GM21529 (cell line): Measurements from ENCODE around the gene NDUFS1.
"Not testable (repeated sequence)": the region's sequence is repeated elsewhere in the genome, so short reads cannot be mapped to it uniquely, and the experiment has no call there.

ENCODE experiments used
- ATAC-seq: cut with Tn5 transposase; IDR thresholded peaks from one replicate; pipeline ENCODE4 v1.9.1; 2021; ENCODE audit not compliant: unreplicated experiment

The NDUFS1 gene

GRCh38 chr2:206105541-206105940 lies 53.7 kb downstream of the NDUFS1 start:
- no peak for ATAC-seq

- no peak for ATAC-seq
These were observed 54.2 kb downstream of the NDUFS1 start for GRCh38 chr2:206105038-206105437.

GRCh38 chr2:206098872-206099271 lies 60.4 kb downstream of the NDUFS1 start:
- ATAC-seq, result not testable (repeated sequence)

GRCh38 chr2:206098471-206098870 lies 60.8 kb downstream of the NDUFS1 start:
- ATAC-seq, result no peak

- no peak for ATAC-seq
These were observed 62.4 kb downstream of the NDUFS1 start for GRCh38 chr2:206096876-206097275.

GRCh38 chr2:206095536-206096332 lies 63.5 kb downstream of the NDUFS1 start:
- ATAC-seq, result no peak

GRCh38 chr2:206092297-206092696 lies 66.9 kb downstream of the NDUFS1 start:
- no peak for ATAC-seq

GRCh38 chr2:206088248-206088647 lies 71.0 kb downstream of the NDUFS1 start:
- ATAC-seq, result no peak

- ATAC-seq, result no peak
These were observed 72.4 kb downstream of the NDUFS1 start for GRCh38 chr2:206086716-206087350.

- peak; percentile 86 for ATAC-seq
These were observed 73.3 kb downstream of the NDUFS1 start, which contains the start of gene INO80D for GRCh38 chr2:206085742-206086445. Gene INO80D, minus strand, starts transcription at chr2:206086174. Its CDS starts 23,158 bp downstream, at chr2:206063016.

GRCh38 chr2:206084870-206085741 lies 74.1 kb downstream of the NDUFS1 start:
- peak; percentile 25 for ATAC-seq

GRCh38 chr2:206084439-206084869 lies 74.8 kb downstream of the NDUFS1 start:
- no peak for ATAC-seq

GRCh38 chr2:206083602-206084438 lies 75.4 kb downstream of the NDUFS1 start:
- ATAC-seq, result no peak

GRCh38 chr2:206082298-206082843 lies 76.9 kb downstream of the NDUFS1 start:
- ATAC-seq, result no peak

GRCh38 chr2:206080927-206081326 lies 78.3 kb downstream of the NDUFS1 start:
- no peak for ATAC-seq

- ATAC-seq, result no peak
These were observed 79.4 kb downstream of the NDUFS1 start for GRCh38 chr2:206079699-206080465.

GRCh38 chr2:206077879-206078278 lies 81.4 kb downstream of the NDUFS1 start:
- not testable (repeated sequence) for ATAC-seq

GRCh38 chr2:206075113-206075512 lies 84.1 kb downstream of the NDUFS1 start:
- no peak for ATAC-seq

- ATAC-seq, result no peak
These were observed 87.4 kb downstream of the NDUFS1 start for GRCh38 chr2:206071807-206072206.
